HFF-Myc (cell line): ENCODE results near the gene OLIG1.

Experiments
- DNase-seq: peaks from one replicate; pipeline ENCODE4 v3.0.0-alpha.2; 2011; ENCODE audit warnings: low read depth; ENCODE audit errors: extremely low read depth
- H3K4me3 ChIP-seq: replicated peaks from 2 replicates; pipeline ENCODE4 v1.5.1; 2011; ENCODE audit warnings: low read depth, mild to moderate bottlenecking, control low read depth, low read length
- CTCF ChIP-seq: IDR thresholded peaks from 2 replicates; pipeline ENCODE4 v1.5.1; 2012; ENCODE audit warnings: mild to moderate bottlenecking, low read depth, low read length, control low read depth; ENCODE audit errors: missing control alignments

OLIG1 gene

GRCh38 chr21:33109574-33110339 is 39.8 kb downstream of the OLIG1 start:
- H3K4me3 ChIP-seq, result no peak overlapping the region
- no peak for TF ChIP-seq CTCF
- DNase-seq, result no peak

- DNase-seq, result no peak
- TF ChIP-seq CTCF, result no peak
- no peak overlapping the region for H3K4me3 ChIP-seq
Measured at GRCh38 chr21:33110340-33110715, 40.4 kb downstream of the OLIG1 start.

GRCh38 chr21:33111577-33111976 is 41.6 kb downstream of the OLIG1 start:
- H3K4me3 ChIP-seq, result no peak overlapping the region
- TF ChIP-seq CTCF, result no peak
- no peak for DNase-seq

- DNase-seq, result no peak
- no peak overlapping the region for H3K4me3 ChIP-seq
- no peak for TF ChIP-seq CTCF
Measured at GRCh38 chr21:33112151-33112550, 42.2 kb downstream of the OLIG1 start.

GRCh38 chr21:33112681-33113080 is 42.7 kb downstream of the OLIG1 start:
- no peak for TF ChIP-seq CTCF
- no peak overlapping the region for H3K4me3 ChIP-seq
- DNase-seq, result no peak

GRCh38 chr21:33113131-33113530 is 43.2 kb downstream of the OLIG1 start:
- no peak overlapping the region for H3K4me3 ChIP-seq
- DNase-seq, result no peak
- no peak for TF ChIP-seq CTCF

GRCh38 chr21:33114276-33114675 is 44.3 kb downstream of the OLIG1 start:
- no peak overlapping the region for H3K4me3 ChIP-seq
- TF ChIP-seq CTCF, result no peak
- no peak for DNase-seq
